HEK293 (cell line): Measurements from ENCODE around the gene MAD2L1BP.
"Not testable (repeated sequence)": the region's sequence is repeated elsewhere in the genome, so short reads cannot be mapped to it uniquely, and the experiment has no call there.

Experiments
- CTCF ChIP-seq: fragments of 450-650 bp; formaldehyde crosslinking; IDR thresholded peaks from 2 replicates; pipeline ENCODE4 v1.5.1; 2016; ENCODE audit warnings: missing biosample characterization, missing genetic modification characterization
- GLIS2 ChIP-seq: fragments of 450-650 bp; formaldehyde crosslinking; IDR thresholded peaks from 2 replicates; pipeline ENCODE4 v1.5.1; 2016; ENCODE audit warnings: missing biosample characterization, missing genetic modification characterization
- ZFP3 ChIP-seq: fragments of 450-650 bp; formaldehyde crosslinking; IDR thresholded peaks from 2 replicates; pipeline ENCODE4 v1.5.1; 2016; ENCODE audit warnings: low read depth, missing biosample characterization, missing genetic modification characterization
- ZNF768 ChIP-seq: fragments of 450-650 bp; formaldehyde crosslinking; IDR thresholded peaks from 2 replicates; pipeline ENCODE4 v1.5.1; 2018; ENCODE audit warnings: missing biosample characterization, mild to moderate bottlenecking, missing genetic modification characterization

- not testable (repeated sequence) for TF ChIP-seq GLIS2 (tag by site-specific recombination); CTCF (tag by site-specific recombination); ZNF768; ZFP3 (tag by site-specific recombination)
Measured at GRCh38 chr6:43652822-43653221, 17.2 kb downstream of the MAD2L1BP start.
